HG03442 (cell line): ENCODE measurements around the gene TNKS1BP1.

Experiments
- ATAC-seq: cut with Tn5 transposase; IDR thresholded peaks from one replicate; pipeline ENCODE4 v1.9.1; 2021; ENCODE audit warnings: mild to moderate bottlenecking, moderate library complexity; ENCODE audit not compliant: unreplicated experiment

The TNKS1BP1 gene

GRCh38 chr11:57332694-57333440 lies 8.1 kb upstream of the TNKS1BP1 start:
- no peak for ATAC-seq

DNA sequence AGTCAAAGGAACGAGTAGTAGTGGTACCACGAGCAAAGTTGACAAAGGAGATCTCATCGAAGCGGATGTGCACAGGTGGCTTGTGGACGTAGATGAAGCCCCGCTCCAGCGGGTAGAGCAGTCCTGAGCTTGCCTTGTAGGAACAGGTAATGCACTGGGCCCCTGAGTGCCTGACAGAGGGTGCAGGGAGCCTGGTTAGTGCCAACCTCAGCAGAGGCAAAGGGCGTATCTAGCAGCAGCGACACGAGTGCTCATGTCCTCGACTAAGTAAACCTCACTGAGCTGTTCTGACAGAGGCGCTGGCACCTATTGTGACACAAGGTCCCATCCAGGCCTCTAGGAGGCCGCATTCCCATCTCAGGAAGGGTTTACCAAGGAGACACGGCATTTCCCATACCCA lies 7.0 kb upstream of the TNKS1BP1 start:
- ATAC-seq = no peak

GRCh38 chr11:57330029-57330428 lies 5.3 kb upstream of the TNKS1BP1 start:
- ATAC-seq = no peak

DNA sequence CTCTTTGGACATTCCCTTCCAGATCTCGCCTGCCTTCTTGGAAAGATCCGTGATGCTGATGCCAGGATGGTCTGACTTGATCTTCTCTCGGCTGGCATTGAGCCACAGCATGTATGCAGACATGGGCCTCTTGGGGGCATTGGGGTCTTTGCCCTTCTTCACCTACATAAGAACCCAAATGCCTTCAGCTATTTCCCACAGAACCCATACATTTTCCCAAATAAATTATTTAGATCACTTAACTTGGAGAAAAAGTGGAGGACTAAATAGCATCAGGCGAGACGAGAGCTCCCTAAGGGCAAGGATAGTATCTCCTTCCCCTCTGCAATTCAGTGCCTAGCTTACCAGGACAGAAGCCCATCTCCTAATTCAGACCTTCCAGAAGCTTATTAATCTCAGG lies 3.0 kb upstream of the TNKS1BP1 start:
- ATAC-seq = no peak

- ATAC-seq = no peak
Measured at GRCh38 chr11:57325735-57326048, 940 bp upstream of the TNKS1BP1 start.

DNA sequence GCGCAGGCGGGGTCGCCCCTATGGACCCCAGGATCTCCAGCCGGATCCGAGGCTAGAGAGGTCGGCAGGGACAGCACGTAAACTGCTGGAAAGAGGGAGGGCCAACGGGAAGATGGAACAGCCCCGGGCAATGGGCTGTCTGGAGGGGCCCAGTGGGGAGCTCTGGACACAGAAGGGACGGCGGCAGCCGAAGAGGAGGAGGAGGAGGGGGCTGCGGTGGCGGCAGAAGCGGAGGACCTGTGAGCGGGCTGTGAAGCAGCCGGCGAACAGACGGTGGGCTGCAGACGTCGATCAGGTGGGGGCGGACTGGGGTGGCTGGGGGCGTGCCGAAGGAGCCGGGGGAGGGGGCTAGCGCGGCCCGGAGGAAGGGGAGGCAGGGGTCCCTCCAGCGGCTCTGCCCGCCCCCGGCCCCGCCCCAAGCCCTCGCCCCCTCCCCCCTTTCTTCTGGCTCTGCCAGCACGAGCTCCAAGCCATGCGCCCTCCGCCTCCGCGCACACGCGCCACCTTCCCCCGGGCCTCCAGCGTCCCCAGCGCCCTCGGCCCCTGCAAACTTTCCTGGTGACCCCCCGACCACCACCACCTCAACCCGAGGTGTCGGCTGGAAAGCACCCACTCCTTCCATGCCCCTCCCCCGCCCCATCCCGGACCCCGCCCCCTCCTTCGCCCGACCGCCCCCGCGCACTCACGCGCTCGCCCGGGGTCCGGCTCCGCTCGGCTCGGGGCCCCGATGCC lies 432 bp downstream of the TNKS1BP1 start:
- ATAC-seq = no peak

GRCh38 chr11:57323855-57324153 lies 948 bp downstream of the TNKS1BP1 start:
- ATAC-seq = no peak

GRCh38 chr11:57323167-57323854 lies 1.4 kb downstream of the TNKS1BP1 start:
- no peak for ATAC-seq

GRCh38 chr11:57322256-57323166 lies 2.2 kb downstream of the TNKS1BP1 start:
- no peak for ATAC-seq

GRCh38 chr11:57321388-57322255 lies 3.1 kb downstream of the TNKS1BP1 start:
- ATAC-seq = no peak

DNA sequence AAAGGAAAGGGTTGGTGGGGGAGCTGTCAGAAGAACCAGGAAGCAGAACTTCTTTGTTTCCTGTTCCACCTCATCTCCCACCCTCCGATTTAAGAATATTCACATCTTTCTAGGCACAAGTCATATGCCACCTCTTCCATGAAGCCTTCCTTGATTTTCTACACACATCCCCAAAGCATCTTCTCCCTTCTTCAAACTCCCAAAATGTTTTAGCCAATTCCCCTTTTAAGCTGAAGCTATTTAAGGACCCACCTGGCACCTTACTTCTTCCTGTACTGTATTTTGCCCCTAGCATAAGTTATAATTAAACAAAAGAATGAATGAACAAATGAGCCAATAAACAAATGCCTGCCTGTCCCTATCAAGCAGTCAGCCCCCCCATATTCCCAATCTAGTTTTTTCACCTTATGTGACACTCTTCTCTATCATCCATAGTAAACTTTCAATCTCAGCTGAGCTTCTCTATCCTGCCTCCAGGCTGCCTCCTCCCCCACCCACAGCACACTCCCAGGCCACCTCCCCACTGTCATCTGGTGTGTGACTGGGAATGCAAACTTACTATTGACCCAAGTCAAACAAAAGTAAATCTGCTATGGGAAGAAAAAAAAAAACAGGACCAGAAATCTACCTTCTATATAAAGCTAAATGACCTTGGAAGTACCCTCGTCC lies 3.9 kb downstream of the TNKS1BP1 start:
- no peak for ATAC-seq

- no peak for ATAC-seq
Measured at GRCh38 chr11:57320067-57320718, 4.6 kb downstream of the TNKS1BP1 start.

GRCh38 chr11:57318178-57318577 lies 6.6 kb downstream of the TNKS1BP1 start:
- ATAC-seq = no peak

DNA sequence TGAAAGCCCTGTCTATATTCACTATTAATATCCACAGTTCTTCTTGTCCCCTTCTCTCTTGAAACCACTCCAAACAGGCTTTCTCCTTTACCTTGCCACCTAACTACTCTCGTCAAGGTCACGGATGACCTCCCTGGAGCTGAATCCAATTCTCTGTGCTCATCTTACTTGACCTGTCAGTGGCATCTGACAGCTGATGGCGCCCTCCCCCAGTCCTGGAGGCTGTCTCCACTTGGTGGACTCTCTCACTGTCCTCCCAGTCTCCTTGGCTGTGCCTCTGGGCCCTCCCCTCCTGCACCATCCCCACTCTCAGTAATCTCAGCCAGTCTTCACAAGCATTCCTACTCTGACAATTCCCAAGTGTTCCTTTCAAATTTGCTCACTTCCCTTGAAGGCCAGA lies 8.7 kb downstream of the TNKS1BP1 start:
- ATAC-seq = no peak

- no peak for ATAC-seq
Measured at GRCh38 chr11:57315491-57315890, 9.3 kb downstream of the TNKS1BP1 start.

DNA sequence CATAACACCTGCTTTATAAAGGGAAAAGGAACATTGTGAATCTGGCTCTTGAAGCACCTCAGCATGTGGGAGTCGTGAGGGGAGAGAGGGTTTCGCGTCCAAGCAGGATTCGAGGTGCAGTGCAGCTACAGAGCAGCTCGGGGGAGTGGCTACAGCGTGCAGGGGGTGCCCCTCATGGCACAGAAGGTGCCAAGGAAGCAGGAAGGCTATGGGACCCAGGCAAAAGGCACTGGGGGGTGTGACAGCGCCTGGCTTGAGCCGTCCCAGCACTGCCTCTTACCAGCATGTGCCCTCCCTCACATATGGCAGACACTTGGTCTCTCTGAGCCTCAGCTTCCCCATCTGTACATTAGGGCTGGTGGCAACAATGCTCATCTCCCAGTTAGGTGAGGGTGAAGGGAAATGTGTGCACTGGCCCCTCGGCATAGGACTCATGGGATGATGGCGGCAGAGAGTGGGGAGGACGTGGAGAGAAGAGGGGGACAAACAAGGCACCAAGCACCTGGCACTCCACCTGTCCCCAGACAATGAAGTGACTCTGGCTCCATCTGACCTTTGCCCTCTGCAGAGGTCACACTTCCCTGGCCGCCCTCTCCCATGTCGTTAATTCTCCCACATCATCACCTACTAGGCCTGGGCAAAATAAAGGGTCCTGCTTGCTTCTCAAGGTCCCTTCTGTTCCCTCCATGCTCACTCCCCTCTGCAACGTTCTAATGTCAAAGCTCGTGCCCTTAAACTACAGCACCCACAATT lies 10.4 kb downstream of the TNKS1BP1 start:
- no peak for ATAC-seq

DNA sequence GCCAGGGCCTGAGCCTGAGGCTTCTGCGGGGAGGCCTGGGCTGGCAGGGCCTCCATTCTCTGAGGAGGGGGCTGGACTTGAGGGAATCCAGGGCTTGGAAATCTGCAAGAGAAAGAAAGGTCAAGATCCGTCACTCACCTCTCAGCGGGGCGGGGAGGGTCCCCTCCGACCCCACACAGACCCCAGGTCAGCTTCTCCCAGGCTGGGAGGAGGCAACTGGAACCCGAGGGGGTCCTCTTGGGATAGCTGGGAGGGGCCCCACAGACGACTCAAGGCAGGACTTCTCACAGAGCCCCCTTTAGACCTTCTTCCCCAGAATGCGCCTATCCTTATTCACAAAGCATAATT lies 11.0 kb downstream of the TNKS1BP1 start:
- ATAC-seq = no peak

- no peak for ATAC-seq
Measured at GRCh38 chr11:57313071-57313787, 11.5 kb downstream of the TNKS1BP1 start.
